IPS DF 4.7 (cell line): ENCODE results near the gene CEP250.

Source experiments
- DNase-seq: peaks from one replicate; pipeline ENCODE4 v3.0.0-alpha.2; 2013; ENCODE audit warnings: low spot score; ENCODE audit errors: extremely low read depth

The CEP250 gene

GRCh38 chr20:35561671-35562070 lies 106.3 kb downstream of the CEP250 start:
- DNase-seq: no peak

- DNase-seq: no peak
Measured at GRCh38 chr20:35562541-35563110, 107.2 kb downstream of the CEP250 start.

GRCh38 chr20:35563834-35564233 lies 108.4 kb downstream of the CEP250 start:
- no peak for DNase-seq

- no peak for DNase-seq
Measured at GRCh38 chr20:35564905-35565304, 109.5 kb downstream of the CEP250 start.

- no peak for DNase-seq
Measured at GRCh38 chr20:35568645-35569044, 113.2 kb downstream of the CEP250 start.
